HG02885 (cell line): ENCODE results near the gene CACNG8.

Experiments
- ATAC-seq: cut with Tn5 transposase; IDR thresholded peaks from one replicate; pipeline ENCODE4 v1.9.1; 2021; ENCODE audit warnings: mild to moderate bottlenecking; ENCODE audit not compliant: unreplicated experiment, poor library complexity

Gene CACNG8

GRCh38 chr19:53991224-53992113 is 28.7 kb downstream of the CACNG8 start, which contains the start of gene CACNG6:
Gene CACNG6, plus strand, starts transcription at chr19:53991637. Its CDS starts 1,241 bp downstream, at chr19:53992878.
- ATAC-seq: no peak

GRCh38 chr19:53992211-53992610 is 29.5 kb downstream of the CACNG8 start:
- no peak for ATAC-seq

DNA sequence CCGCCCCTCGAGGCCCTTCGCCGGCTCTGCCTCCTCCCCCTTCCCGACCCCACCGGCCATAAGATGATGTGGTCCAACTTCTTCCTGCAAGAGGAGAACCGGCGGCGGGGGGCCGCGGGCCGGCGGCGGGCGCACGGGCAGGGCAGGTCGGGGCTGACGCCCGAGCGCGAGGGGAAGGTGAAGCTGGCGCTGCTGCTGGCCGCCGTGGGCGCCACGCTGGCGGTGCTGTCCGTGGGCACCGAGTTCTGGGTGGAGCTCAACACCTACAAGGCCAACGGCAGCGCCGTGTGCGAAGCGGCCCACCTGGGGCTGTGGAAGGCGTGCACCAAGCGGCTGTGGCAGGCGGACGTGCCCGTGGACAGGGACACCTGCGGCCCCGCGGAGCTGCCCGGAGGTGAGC is 30.1 kb downstream of the CACNG8 start:
- ATAC-seq: no peak

DNA sequence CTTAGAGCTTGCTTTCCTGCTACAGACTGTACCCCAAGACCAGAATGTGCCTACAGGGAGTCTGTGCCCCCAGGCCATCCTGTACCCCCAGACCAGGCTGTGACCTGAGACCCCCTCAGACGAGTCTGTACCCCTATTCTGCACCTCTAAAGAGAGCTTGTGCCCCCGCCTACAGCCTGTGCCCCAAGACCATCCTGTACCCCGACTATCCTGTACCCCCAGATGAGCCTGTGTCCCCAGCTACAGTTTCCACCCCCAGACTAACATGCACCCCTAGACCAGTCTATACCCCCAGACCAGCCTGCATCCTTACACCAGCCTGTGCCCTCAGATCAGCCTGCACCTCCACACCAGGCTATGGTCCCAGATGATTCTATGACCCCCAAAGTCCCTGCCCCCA is 30.7 kb downstream of the CACNG8 start:
- ATAC-seq: no peak

- ATAC-seq: no peak
Observed at GRCh38 chr19:53994811-53995210, 32.1 kb downstream of the CACNG8 start.

DNA sequence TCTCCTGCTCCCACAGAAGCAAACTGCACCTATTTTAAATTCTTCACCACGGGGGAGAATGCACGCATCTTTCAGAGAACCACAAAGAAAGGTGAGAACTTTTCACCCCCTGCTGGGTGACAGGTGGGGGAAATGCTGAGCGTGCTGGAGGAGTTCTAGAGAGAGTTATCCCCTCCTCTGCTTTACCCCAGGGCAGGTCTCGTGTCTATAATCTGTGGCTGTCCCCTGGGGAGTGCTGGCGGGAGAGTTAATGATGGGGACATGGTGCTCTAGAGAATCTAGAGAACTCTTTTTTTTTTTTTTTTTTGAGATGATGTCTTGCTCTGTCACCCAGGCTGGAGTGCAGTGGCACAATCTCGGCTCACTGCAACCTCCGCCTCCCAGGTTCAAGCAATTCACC is 35.5 kb downstream of the CACNG8 start:
- ATAC-seq: no peak

DNA sequence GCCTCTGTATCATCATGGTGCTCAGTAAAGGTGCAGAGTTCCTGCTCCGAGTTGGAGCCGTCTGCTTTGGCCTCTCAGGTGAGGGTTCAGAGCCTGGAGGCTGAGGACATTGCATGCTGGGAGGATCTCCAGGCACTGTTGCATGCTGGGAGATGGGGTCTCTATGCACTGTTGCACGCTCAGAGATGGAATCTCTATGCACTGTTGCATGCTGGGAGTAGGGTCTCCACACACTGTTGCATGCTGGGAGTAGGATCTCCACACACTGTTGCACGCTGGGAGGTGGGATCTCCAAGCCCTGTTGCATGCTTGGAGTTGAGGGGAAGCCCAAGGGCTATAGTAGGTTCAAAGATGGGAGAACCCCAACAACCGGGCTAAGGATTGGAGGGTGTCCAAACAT is 37.0 kb downstream of the CACNG8 start:
- ATAC-seq: no peak

- no peak for ATAC-seq
Observed at GRCh38 chr19:54001496-54001895, 38.8 kb downstream of the CACNG8 start.

DNA sequence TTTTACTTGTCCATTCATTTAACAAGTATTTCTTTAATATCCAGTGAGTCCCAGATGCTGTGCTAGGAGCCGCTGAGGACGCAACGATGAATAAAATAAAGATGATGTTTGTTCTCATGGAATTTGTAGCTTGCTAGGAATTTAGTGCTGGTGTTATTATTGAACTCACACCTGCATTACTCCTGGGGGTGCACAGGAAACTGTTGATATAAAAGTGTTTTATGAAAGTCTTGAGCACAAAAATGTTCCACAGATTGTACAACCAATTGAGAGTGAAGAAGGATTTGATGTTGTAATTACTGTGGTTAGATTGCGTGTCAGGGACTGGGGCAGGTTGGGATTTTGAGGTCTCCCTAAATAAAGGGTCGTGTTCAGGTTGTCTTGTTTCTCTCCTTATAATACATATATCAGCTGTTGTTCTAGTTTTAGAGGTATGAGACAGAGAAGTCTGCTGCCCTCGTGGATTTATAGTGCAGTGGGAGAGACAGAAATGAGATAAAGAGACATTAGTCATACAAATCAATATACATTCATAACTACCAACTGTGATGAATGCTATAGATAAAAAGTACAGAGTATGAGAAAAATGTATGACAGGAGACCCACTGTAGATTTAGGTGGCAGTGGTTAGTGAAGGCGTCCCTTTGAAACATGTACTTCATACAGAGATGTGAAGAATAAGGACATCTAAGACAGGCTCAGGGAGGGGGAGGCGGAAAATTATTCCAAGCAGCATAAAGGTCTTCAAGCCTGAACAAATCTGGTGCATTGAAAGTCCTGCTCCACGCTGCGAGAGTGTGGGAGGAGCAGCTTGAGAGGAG is 40.0 kb downstream of the CACNG8 start:
- ATAC-seq: no peak

- ATAC-seq: no peak
Observed at GRCh38 chr19:54009440-54009839, 46.7 kb downstream of the CACNG8 start.

DNA sequence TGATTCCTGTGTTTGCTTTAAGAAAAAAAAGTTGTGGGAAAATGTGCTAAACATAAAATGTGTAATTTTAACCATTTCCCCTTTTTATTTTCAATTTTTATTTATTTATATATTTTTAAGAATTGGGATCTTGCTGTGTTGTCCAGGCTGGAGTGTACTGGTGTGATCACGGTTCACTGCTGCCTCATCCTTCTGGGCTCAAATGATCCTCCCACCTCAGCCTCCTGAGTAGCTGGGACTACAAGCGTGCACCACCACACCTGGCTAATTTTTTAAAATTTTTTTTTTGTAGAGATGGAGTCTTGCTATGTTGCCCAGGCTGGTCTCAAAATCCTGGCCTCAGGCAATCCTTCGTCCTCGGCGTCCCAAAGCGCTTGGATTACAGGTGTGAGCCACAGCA is 47.7 kb downstream of the CACNG8 start:
- no peak for ATAC-seq

DNA sequence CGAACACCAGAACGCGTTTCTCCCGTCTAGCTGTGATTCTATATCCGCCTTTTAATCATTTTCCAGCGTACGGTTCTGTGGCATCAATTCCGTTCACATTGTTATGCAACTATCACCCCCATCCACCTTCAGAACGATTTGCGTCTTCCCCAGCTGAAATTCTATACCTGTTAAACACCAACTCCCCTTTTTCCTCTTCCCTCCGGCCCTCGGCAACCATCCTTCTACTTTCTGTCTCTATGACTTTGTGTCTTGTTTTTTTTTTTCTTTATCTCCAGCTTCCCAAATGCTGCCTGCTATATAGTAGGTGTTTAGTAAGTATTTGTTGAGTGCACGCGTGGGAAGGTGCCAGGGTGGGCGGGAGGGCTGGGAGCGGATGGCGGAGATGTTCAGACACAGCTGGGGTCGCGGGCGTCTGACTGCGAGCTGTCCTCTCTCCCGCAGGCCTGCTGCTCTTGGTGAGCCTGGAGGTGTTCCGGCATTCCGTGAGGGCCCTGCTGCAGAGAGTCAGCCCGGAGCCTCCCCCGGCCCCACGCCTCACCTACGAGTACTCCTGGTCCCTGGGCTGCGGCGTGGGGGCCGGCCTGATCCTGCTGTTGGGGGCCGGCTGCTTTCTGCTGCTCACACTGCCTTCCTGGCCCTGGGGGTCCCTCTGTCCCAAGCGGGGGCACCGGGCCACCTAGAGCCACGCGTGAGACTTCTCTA is 48.9 kb downstream of the CACNG8 start:
- no peak for ATAC-seq

DNA sequence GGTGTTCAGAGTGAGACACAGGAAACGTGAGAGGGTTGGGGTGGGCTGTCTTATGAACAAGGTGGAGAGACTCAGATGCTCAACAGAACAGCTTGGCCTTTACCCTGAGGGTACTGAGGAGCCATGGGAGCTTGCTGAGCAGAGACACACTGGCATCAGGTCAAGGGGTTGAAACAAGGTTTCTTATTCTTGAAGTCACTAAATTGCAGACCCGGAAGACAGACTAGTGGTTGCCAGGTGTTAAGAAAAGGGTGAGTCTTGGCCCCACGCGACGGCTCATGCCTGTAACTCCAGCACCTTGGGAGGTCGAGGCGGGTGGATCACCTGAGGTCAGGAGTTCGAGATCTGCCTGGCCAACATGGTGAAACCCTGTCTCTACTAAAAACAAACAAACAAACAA is 51.1 kb downstream of the CACNG8 start:
- ATAC-seq: no peak

DNA sequence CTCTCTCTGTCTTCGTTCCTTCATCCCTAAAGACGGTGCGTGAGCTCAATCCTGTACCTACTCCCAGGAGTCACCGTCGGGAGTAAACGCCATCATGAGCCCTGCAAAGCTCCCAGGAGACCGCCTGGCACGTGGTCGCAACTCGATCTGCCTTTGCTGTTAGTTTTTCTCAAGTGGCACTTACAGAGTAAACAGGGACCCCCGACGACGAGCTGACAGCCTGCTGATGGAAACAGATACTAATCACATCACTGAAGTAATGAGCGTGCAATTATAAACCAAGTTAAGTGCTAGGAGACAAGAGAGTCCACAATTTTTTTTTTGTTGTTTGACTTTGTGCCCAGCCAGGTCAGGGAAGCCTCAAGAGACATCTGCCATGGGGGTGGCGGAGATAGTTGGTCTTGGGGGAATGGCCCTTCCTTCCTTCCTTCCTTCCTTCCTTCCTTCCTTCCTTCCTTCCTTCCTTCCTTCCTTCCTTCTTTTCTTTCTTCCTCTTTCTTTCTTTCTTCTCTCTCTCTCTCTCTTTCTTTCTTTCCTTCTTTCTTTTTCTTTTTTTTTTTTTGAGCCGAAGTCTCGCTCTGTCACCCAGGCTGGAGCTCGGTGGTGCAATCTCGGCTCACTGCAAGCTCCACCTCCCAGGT is 52.3 kb downstream of the CACNG8 start:
- no peak for ATAC-seq

- no peak for ATAC-seq
Observed at GRCh38 chr19:54017261-54017660, 54.5 kb downstream of the CACNG8 start.

DNA sequence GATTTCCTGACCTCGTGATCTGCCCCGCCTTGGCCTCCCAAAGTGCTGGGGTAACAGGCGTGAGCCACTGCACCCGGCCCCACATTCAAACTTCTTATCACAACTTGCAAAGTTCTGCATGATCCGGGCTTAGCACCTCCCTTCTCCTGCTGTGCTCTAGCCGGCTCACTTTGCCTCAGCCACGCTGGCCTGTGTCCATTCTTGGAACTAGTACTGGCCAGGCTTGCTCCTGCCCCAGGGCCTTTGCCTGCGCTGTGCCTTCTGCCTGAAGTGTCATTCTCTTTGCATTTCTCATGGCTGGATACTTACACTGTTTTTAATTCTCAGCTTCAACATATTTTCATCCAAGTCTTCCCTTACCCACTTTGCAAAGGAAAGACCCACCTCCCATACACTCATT is 58.6 kb downstream of the CACNG8 start:
- ATAC-seq: no peak

- ATAC-seq: no peak
Observed at GRCh38 chr19:54021932-54022331, 59.2 kb downstream of the CACNG8 start.

- no peak for ATAC-seq
Observed at GRCh38 chr19:54023191-54023590, 60.5 kb downstream of the CACNG8 start.

DNA sequence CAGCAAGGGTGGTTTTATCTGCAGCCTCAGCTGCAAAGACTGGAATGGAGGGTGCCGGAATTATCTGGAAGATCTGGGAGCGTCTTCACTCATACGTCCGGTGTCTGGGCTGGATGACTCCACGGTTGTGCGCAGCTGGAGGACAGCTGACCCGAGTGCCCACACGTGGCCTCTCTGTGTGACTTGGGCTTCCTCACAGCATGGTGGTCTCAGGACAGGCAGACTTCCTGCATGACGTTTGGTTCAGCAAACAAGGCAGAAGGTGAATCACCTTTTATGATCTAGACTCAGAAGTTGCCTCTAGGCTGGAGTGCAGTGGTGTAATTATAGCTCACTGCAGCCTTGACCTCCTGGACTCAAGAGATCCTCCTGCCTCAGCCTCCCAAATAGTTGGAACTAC is 61.9 kb downstream of the CACNG8 start:
- ATAC-seq: no peak

GRCh38 chr19:54026656-54027055 is 63.9 kb downstream of the CACNG8 start:
- ATAC-seq: no peak
